ENCODE measurements around the gene FAM227A.
"Not testable (repeated sequence)": the region's sequence is repeated elsewhere in the genome, so short reads cannot be mapped to it uniquely, and the experiment has no call there.

FAM227A gene

DNA sequence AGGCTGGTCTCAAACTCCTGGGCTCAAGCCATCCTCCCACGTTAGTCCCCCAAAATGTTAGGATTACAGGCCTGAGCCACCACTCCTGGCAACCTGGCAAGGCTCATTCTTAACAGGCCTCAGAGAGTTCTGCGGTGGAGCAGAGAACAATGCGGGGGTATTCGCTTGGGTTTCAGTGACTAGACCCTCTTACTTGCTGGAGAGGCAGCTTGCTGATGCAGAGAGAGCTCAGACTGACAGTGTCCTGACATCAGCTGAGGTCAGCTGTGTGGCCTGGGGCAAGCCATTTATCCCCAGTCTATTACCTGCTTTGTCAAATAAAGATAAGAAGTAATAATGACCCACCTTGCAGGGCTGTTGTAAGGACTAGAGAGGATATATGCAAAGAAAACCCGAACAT is 46.0 kb downstream of the FAM227A start:
- DNase-seq, result no peak

DNA sequence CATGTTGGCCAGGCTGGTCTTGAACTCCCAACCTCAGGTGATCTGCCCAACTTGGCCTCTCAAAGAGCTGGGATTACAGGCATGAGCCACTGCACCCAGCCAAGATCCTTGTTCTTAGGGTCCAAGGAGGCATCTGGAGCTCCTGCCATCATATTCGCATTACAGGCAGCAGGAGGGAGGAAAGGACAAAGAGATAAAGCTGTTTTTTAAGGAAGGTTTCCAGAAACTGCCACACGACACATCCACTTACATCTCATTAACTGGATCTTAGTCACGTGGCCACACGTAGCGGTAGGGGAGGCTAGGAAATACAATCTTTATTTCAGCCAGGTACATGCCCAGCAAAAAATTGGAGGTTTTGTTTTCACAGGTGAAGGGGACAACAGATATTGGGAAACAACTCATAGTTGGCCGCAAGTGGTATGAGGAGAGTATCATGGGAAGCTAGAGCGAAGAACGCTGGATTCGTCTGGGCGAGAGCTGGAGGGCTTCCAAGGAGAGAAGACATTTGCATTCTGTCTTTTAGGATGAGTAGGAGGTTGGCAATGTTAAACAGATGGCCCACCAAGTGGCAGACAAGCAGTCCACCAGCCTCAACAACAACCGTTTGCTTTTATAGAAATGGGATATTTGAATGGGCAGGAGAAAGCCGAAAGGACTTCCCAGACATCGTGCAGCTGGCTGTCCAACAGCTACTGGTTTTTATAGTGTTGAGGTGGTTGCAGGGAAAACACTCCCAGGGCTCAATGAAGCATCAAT is 47.0 kb downstream of the FAM227A start:
- DNase-seq, result no peak

DNA sequence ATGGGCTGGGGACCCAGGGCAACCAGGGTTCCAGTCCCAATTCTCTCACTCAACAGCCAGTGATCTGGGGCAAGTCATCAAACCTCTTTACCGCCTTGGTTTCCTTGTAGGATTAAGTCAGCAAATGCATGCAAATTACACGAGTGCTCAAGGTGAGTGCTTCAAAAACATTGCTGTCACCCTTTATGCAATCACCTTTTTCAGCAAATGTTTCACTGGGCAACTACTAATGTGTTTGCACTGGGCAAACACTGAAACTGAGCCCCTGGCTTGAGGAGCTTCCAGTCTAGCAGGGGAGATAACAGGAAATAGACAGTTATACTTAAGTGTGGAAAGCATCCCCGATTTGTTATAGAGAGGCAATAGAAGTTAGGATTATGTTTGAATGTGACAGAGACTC is 48.5 kb downstream of the FAM227A start:
- DNase-seq, result no peak

DNA sequence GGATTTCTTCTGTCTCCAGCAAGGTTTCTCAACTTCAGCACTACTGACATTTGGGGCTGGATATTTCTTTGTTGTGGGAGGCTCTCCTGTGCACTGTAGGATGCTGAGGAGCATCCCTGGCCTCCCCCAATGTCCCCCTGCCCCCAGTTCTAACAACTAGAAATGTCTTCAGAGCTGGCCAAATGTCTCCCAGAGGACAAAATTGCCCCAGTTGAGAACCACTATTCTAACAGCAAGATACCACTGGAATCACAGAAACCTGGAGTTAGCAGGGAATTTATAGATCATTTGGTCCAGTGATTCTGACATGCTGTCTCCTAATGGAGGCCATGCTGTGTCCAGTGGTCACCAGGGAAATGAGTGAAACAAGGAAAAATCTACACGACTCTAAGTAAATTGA is 54.0 kb downstream of the FAM227A start:
- DNase-seq, result no peak

DNA sequence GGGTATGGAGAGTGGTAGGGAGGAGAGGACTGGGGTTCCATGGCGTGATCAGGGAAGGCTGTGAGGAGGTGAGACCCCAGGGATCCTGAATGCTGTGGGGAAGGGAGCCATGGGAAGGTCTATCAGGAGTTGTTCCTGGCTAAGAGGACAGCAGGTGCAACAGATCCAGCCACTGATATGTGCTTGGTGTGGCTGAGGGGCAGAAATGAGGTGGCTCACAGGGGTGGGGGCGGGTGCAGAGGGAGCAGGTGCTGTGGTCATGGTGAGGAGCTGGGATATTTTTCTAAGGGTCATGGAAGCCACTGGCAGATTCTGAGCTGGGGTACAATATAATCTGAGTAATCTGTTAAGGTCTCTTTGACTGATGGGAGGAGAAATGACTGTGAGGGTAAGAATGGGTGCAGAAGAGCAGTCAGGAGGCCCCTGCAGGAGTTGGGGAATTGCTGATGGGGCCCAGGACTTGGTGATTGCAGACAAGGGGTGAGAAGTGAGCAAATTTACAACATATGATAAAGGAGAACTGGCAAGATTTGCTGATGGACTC is 54.9 kb downstream of the FAM227A start:
- DNase-seq, result no peak

DNA sequence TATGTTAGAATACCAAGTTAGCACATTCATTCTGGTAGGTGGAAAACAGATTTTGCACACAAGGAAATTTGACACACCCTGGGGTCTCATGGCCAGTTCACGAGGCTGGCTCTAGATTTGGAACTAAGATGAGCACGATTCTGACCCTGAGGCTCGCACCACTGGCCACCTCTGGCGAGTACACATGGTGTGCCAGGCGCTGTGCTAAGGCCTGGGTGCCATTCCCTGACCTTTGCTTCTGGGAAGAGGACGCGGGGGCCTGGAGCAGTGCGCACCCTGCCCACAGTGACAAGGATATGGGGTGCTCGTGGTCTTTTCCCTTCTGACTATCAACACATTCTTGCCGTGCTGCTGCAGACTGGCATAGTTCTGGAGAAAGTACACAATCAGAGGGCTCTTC is 56.7 kb downstream of the FAM227A start:
- no peak for DNase-seq

DNA sequence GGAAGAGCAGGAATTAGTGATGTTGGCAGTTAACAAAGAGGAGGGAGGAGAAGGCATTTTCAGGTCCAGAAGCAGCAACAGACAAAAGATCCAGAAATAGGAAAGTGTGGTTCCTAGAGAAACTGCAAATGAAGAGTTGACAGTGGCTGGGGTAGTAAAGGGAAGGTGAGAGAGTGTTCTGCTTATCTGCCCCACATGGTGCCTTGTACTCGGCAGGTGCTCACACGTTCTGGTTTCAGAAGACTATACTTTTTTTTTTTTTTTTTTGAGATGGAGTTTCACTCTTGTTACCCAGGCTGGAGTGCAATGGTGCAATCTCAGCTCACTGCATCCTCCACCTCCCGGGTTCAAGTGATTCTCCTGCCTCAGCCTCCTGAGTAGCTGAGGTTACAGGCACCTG is 73.3 kb downstream of the FAM227A start:
- DNase-seq, result not testable (repeated sequence)

DNA sequence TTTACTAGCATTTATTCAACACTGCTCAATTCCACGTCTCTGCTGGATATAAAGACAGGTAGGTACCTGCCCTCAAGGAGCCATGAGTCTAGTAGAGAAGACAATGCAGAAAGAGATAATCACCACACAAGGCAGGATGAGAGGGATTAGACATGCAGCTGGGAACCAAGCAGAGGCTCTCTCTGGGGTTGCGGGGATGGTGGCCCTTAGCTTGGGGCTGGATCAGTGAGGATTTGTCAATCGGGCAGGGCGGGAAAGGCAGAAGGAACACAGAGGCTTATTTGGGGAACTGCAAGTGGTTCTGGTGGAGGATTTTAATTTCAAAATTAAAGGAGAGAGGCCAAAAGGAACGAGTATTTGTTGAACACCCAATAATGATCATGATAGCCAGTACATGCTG is 77.7 kb downstream of the FAM227A start:
- DNase-seq, result no peak

DNA sequence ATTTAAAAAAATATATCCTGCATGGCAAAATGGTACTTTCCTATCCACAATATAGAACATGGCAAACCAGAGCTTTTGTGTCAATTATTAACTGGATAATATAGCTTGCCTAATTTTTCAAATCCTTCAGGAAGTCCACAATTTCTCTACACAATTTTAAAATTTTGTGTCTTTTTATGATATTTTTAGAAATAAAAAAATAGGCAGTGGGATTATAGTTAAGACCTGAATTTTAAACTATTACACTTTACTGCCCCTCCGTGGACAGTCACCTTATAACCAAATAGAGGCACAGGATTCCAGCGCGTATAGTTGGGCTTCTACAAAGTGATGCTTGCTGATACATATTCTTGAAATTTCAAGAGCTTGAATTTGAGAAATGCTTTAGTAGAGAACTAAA is 84.1 kb downstream of the FAM227A start:
- DNase-seq, result peak; percentile 30

DNA sequence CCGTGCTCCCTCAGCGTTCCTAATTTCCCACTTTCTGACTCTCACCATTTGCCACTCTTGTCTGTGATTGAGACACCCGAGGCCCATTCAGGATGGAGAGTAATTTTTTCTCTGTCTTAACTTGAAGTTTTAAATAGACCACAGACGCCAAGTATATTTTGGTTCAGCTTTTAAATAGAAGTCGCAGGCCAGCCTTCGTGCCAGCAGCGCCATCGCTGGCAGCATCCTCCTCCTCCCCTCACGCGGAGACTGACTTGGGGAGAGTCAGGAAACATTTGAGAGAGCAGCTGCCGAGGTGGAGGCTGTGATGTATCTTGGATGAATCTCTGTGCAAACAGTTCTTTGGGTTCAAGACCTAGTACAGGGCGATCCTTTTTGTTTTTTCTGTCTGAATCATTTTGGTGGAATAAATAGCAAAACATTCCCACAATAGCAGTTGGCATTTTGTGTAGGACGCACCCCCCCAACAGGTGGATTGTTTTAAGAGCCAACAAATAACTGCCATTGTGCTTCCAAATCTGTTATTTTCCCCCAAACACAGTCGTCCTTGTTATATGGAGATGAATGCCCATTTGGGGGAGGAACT is 85.3 kb downstream of the FAM227A start:
- DNase-seq, result peak; percentile 62

DNA sequence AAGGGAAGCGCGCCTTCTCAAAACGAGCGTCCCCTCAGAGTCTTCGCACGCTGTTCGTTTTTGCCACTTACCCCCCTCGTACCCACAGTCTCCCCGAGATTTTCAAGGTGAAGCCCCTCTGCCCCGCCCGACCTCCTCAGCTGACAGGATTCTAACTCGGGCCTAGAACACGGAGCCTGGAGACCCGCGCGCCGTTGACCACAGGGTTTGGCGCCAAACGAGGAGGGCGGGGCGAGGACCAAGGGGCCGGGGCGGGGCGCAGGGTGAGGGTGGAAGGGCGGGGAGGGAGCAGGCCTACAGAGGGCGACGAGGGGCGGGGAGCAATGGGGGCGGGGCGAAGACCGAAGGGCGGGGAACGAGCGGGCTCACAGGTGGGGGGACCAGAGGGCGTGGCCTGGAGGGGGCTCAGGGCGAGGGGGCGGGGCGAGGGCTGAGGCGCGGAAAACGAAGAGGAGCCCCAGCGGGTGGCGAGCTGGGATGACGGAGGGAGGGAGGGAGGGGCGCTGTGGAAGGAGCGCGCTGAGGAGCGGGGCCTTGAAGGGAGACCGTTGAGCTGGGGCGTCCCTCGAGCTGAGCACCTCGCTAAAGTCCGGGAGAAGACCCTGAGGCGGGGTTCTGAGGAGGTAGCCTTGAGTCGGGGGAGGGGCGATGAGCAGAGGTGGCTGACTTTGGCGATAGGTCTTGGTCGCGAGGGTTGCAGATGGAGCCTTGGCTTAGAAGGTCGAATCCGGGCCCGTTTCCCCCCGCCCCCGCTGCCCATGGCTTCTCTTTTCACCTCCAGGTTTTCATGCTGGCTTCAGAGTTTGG is 86.0 kb downstream of the FAM227A start, which contains the start of gene DMC1:
Gene DMC1 (minus strand): TSS at position 212 of the 807 bp plus-strand sequence. CDS start 1,927 bp downstream, outside the sequence.
- peak; percentile 97 for DNase-seq

DNA sequence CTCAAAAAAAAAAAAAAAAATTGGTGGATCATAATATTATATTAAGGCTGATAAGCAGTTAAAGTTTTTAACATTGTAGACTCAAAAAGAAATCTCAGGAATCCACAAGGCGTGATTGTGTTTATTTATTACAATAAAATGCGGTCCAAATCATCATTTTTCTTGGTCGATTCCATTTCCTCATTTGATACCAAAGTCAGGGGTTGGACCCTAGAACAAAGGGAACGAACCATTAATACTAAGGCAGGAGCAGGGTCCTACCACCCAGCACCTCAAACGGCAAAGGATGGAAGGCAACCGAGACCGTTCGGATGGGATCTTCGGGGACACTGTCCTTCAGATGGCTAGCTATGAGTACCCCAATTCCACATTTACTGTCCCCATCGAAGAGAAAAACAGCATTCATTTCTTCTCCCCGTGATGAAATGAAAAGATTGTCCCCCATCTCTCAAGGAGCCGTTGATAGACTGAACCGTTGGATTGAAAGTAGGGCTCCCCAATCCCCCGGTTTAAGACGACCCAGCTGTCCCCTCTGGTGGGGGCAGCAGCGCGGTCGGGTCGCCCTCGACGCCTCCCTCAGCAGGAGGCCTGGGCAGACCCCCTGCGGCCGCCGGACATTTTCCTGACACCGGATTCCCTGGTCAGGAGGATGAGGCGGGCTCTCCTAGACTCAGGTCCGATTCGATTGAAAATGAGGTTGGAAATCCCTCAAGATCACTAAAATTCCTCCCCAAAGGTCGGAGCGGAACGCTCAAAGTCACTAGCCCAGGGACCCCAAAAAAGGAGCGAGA is 86.8 kb downstream of the FAM227A start:
- peak; percentile 43 for DNase-seq

DNA sequence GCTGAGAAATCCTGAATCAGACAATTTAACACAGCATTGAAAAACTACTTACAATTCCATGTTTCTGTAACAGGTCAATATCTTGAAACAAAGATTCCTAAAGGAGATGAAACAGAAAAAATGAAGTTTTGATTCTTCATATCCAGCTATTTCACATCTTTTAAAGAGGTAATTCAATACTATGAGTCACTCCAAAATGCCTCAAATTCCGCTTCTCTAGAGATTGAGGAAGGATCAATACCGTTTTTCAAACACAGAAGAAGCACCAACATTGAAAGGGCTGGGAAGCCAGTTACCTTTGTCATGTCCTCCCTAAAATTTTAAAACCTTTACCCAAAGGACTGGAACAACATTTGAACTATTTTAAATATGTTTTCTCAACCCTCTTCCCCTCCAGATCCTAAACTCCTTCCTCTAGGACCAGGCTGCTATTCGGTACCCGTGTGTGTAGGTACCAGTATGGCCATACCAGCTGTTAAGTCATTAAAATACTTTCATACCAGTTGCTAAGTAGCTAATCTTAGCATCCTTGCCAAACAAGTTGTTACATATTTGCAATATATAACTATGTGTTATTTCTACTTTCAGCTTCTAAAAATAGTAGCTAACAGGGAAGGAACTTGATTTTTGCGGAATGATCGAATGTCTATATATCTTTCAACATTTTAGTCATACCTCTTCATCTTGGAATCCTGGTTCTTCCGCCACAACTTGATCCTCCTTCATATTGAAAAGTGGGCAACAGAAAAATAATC is 88.5 kb downstream of the FAM227A start:
- DNase-seq, result no peak

DNA sequence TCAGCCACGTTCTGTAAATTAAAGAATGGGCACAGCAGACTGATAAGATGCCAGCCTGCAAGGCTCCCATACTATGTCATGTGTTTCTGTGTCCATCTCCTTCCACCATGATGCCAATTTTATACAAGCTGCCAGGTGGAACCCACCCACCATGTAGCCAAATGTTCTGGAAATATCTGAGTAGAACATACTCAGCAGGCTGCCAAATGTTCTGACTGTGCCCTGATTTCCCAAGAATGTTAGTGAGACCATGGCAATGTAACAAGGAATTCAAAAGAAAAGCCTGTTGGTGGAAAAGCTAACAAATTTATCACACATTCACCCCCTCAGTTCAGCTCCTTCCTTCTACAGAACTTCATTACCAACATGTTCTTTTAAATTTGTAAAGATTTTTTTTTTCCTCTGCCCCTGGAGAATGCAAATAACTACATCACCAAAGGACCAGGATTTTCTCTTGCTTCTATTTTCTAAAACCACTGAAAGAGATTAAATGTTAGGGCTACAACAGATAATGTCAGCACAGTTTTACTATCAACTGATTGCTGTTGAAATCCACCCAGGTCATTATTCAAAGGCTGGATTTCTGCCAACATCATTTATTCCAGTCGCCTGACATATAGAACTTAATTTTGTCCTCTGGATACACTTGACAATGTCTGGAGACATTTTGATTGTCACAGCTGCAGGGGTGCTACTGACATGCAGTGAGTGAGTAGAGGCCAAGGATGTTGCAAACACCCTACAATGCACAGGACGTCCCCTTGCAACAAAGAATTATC is 89.3 kb downstream of the FAM227A start:
- DNase-seq, result no peak

DNA sequence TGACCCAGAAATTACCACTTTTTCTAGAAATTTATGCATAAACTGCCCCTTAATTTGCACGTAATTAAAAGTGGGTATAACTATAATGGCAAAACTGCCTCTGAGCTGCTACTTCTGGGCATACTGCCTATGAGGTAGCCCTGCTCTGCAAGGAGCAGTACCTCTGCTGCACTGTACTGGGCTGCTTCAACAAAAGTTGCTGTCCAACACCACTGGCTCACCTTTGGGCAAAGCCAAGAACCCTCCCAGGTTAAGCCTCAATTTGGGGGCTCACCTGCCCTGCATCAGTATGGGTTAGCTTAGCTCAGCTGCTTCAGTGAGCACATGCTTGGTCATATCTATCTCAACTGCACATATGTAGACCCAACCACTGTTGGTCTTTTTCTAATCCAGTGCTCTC is 90.8 kb downstream of the FAM227A start:
- no peak for DNase-seq

DNA sequence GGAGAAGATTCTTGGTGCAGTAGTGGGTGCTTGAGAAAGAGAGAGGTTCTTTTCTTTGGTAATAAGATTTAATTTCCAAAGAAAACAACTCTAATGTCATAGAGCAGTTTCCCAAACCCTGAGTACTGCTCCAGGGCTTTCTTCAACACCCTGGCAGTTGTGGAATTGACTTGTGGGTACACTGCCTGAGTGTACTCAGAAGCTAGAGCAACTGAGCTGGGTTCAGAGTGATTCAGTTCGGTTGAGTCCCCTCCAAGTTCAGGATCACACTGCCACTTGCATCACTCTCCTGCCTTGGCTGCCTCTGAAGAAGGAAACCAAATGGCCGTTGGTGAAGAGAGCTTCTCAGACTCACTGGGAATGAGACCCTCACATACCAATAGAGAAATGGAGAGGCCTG is 91.5 kb downstream of the FAM227A start:
- DNase-seq, result no peak

DNA sequence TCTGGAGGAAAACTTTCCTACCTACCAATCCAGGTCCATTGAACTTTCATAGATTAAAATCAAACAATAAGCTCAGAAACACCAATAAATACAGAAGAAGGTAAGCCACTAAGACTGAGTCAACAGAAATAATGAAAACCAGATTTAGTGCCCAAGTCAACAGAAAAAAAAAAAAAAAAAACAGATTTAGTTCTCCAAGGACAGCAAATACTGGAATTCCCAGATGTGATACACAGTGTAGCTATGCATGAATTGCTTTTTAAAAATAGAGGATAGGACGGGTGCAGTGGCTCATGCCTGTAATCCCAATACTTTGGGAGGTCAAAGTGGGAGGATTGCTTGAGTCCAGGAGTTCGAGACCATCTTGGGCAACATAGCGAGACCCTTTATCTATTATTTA is 101.9 kb downstream of the FAM227A start:
- no peak for DNase-seq

DNA sequence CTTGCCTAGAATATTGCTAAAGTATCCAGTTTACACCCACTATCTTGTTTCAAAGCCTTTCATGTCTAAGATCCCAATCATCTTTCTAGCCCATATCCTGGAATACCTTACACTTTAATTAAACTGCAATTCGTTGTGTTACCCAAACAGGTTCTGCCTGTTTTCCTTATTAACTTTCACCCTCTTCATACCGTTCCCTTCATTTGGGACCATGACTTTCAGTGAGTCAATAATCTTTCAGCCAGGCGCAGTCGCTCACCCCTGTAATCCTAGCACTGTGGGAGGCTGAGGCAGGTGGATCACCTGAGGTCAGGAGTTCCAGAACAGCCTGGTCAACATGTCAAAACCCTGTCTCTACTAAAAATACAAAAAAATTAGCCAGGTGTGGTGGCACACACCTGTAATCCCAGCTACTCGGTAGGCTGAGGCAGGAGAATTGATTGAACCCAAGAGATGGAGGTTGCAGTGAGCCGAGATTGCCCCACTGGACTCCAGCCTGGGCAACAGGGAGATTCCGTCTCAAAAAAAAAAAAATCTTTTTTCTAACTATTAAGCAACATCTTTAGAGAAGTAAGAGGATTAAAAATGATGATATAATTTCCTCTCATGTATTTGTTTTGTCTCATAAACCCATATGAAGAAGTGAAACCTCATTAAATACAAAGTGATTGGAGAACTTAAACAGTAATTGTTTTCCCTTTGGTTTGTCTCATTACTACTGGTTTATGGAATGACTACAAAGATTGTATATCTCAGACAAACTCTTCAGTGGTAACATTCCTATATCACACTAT is 106.9 kb downstream of the FAM227A start:
- no peak for DNase-seq

DNA sequence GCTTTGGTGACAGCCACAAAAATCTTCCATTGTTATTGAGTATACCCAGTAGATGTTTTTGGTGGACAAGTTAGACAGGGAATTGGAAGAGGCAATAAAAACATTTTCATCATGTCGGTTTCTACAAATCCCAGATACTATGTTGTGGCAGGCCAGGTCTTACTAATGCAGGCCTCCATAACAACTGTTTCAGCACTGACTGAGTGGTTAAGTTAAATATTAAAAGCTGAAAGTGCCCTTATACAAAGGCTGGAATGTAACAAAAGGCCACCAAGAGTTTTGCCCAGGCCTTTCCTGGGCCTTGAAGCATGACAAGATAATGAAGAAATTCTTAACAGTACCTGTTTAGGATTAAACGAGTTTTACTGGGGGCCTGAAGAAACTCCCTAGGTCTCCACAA is 115.5 kb downstream of the FAM227A start:
- no peak for DNase-seq

DNA sequence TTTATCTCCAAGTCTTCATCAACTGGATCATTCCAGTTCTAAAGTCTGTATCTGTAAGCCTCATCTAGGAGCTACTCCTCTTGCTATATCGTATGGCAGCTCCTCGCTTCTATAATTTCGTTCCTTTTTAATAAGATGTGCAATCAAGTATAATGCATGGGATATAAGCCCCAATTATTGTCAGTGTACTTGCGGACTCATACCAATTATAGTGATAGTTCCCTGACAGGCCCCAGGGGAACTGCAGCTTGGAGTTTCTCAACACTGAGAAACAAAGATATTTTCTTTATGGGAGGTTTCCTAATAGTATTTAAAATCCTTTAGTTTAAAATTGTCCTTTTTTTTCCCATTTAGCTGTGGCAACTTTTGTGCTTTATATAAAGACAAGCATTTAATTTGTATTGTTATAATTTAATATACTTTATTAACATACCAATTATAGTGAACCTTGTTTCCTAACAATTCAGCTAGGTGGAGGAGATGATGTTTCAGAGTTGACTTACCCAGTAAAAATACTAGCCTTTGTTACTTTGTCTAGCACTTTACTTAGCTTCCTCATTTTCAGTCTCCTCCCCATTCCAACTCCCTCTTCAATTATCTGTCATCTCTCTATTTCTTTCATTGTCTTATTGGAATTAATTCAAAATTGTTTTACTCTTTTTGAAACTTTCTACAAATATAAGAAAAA is 124.8 kb downstream of the FAM227A start:
- DNase-seq, result no peak

All from right hindlimb (tissue), 1 donor.